ACHN (cell line): ENCODE measurements around the gene OR13C4.
"Not testable (repeated sequence)": the region's sequence is repeated elsewhere in the genome, so short reads cannot be mapped to it uniquely, and the experiment has no call there.

Source experiments
- DNase-seq: peaks from one replicate; pipeline ENCODE4 v3.0.0-alpha.2; 2015
- in situ Hi-C: cut with HindIII; loops from 2 replicates; pipeline ENCODE4 v1.10.0; 2017; ENCODE audit warnings: low sequenced_read_pairs, low pct_ligation_motif_present, low pct_unique_long_range_greater_than_20kb

Gene OR13C4

GRCh38 chr9:104527109-104527508 is at the start of gene OR13C4:
TSS of gene OR13C4 (minus strand) at chr9:104527209. CDS start at chr9:104527209, 0 bp downstream.
- in situ Hi-C loops: no loop called here
- no peak for DNase-seq

GRCh38 chr9:104575456-104575855 is 48.4 kb upstream of the OR13C4 start:
- DNase-seq: no peak
- in situ Hi-C loops: no loop called here

GRCh38 chr9:104572612-104573011 is 45.6 kb upstream of the OR13C4 start:
- in situ Hi-C loops: no loop called here
- no peak for DNase-seq

GRCh38 chr9:104568868-104569267 is 41.9 kb upstream of the OR13C4 start, which contains the start of gene OR13C8:
TSS of gene OR13C8 (plus strand) at chr9:104569168. CDS start at chr9:104569168, 0 bp downstream.
- DNase-seq: no peak
- in situ Hi-C loops: no loop called here

GRCh38 chr9:104564358-104564757 is 37.3 kb upstream of the OR13C4 start:
- DNase-seq: no peak
- in situ Hi-C loops: no loop called here

- in situ Hi-C loops: no loop called here
- no peak for DNase-seq
Measured at GRCh38 chr9:104556830-104557634, 30.0 kb upstream of the OR13C4 start.

GRCh38 chr9:104555521-104555920 is 28.5 kb upstream of the OR13C4 start:
- in situ Hi-C loops: no loop called here
- DNase-seq: no peak

GRCh38 chr9:104553261-104553660 is 26.3 kb upstream of the OR13C4 start:
- in situ Hi-C loops: no loop called here
- DNase-seq: no peak

GRCh38 chr9:104544644-104545043 is 17.6 kb upstream of the OR13C4 start:
- no peak for DNase-seq
- in situ Hi-C loops: no loop called here

- no peak for DNase-seq
- in situ Hi-C loops: no loop called here
Measured at GRCh38 chr9:104539275-104539674, 12.3 kb upstream of the OR13C4 start.

GRCh38 chr9:104536756-104537155 is 9.7 kb upstream of the OR13C4 start, which contains the start of gene OR13C3:
TSS of gene OR13C3 (minus strand) at chr9:104536856. CDS start at chr9:104536723, 133 bp downstream.
- no peak for DNase-seq
- in situ Hi-C loops: no loop called here

- in situ Hi-C loops, DNase-seq: not testable (repeated sequence)
Measured at GRCh38 chr9:104520241-104520640, 6.8 kb downstream of the OR13C4 start.

GRCh38 chr9:104514901-104515300 is 12.1 kb downstream of the OR13C4 start:
- in situ Hi-C loops: no loop called here
- DNase-seq: no peak

- no peak for DNase-seq
- in situ Hi-C loops: no loop called here
Measured at GRCh38 chr9:104506565-104506964, 20.4 kb downstream of the OR13C4 start.

- DNase-seq: no peak
- in situ Hi-C loops: no loop called here
Measured at GRCh38 chr9:104503963-104504362, 23.0 kb downstream of the OR13C4 start, which contains the start of gene OR13F1. TSS of gene OR13F1 (plus strand) at chr9:104504263. CDS start at chr9:104504263, 0 bp downstream.

GRCh38 chr9:104503440-104503839 is 23.6 kb downstream of the OR13C4 start:
- in situ Hi-C loops: no loop called here
- no peak for DNase-seq

GRCh38 chr9:104494808-104495207 is 32.2 kb downstream of the OR13C4 start:
- in situ Hi-C loops: no loop called here
- peak; percentile 4 for DNase-seq

- no peak for DNase-seq
- in situ Hi-C loops: no loop called here
Measured at GRCh38 chr9:104485014-104485413, 42.0 kb downstream of the OR13C4 start.

- DNase-seq: no peak
- in situ Hi-C loops: no loop called here
Measured at GRCh38 chr9:104482921-104483570, 44.0 kb downstream of the OR13C4 start.
